ENCODE measurements around the gene DCX. TPM values are rescaled to one million over a fixed set of nuclear protein-coding genes. Genes with fewer than 3 reads are reported as not detected.

Gene DCX
- total RNA-seq, 4 donors from 2014 or later: not detected

DNA sequence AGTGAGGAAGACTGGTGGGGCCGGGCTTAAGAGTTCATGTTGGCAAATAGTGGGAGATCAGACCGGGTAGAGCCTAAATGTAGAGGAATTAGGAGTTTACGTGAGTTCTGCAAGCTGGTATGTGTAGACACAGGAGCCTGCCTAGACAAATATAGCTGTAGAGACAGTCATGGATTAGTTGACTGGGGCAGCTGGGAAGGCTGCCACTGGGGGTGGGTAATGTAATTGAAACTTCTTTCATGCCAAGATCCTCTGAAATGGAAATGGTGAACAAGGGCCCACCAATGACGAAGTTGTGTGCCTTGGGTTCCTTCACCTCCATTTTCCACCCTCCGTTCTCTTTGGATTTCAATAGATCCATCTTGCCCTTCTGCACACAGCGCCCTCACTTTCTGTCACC is 129.9 kb downstream of the DCX start:
- Histone ChIP-seq H3K4me1 (no peaks in the 10 kb centered on the region), H3K36me3 (no peaks in the 10 kb centered on the region), H3K27ac (no peak overlapping the region), H3K27me3 (no peaks in the 10 kb centered on the region), H3K4me3 (no peak overlapping the region), H3K9me3 (no peaks in the 10 kb centered on the region)
- no peak for DNase-seq
- TF ChIP-seq, protein P1, sequence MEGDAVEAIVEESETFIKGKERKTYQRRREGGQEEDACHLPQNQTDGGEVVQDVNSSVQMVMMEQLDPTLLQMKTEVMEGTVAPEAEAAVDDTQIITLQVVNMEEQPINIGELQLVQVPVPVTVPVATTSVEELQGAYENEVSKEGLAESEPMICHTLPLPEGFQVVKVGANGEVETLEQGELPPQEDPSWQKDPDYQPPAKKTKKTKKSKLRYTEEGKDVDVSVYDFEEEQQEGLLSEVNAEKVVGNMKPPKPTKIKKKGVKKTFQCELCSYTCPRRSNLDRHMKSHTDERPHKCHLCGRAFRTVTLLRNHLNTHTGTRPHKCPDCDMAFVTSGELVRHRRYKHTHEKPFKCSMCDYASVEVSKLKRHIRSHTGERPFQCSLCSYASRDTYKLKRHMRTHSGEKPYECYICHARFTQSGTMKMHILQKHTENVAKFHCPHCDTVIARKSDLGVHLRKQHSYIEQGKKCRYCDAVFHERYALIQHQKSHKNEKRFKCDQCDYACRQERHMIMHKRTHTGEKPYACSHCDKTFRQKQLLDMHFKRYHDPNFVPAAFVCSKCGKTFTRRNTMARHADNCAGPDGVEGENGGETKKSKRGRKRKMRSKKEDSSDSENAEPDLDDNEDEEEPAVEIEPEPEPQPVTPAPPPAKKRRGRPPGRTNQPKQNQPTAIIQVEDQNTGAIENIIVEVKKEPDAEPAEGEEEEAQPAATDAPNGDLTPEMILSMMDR (IDR thresholded peaks at IDR 0.05): no peak
- no peak for TF ChIP-seq POLR2A (IDR thresholded peaks at IDR 0.05)

DNA sequence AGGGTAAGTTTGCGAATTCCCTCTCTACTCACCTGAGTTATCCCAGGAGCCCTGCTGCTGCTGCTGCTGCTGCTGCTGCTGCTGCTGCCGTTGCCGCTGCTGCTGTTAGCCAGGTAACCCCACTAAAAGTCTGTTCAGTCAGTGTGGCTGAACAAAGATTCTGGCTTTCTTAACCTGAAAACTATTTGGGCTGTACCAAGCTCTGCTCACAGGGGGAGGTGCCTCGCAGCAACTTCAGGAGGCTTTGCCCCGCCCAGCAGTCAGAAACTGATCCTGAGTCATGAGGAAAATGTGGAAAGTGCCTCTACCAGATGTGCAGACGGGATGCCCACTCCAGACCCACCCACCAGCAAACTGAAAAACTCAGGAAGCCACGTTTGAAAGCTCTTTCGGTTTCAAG is 141.7 kb downstream of the DCX start, which contains the start of gene CAPN6:
Gene CAPN6 (minus strand): TSS at position 145 of the 400 bp plus-strand sequence. CDS start 6,547 bp downstream, outside the sequence.
- H3K27ac ChIP-seq: no peak within 1 kb of the TSS
- TF ChIP-seq POLR2A (IDR thresholded peaks at IDR 0.05): no peak
- TF ChIP-seq, protein P1 (IDR thresholded peaks at IDR 0.05): no peak
- no peaks in the 10 kb centered on the region for H3K27me3 ChIP-seq
- no peaks in the 10 kb centered on the region for H3K9me3 ChIP-seq
- H3K4me3 ChIP-seq: no peak within 1 kb of the TSS
- H3K36me3 ChIP-seq: no peaks in the 10 kb centered on the region
- H3K4me1 ChIP-seq: no peaks in the 10 kb centered on the region
- no peak for DNase-seq

DNA sequence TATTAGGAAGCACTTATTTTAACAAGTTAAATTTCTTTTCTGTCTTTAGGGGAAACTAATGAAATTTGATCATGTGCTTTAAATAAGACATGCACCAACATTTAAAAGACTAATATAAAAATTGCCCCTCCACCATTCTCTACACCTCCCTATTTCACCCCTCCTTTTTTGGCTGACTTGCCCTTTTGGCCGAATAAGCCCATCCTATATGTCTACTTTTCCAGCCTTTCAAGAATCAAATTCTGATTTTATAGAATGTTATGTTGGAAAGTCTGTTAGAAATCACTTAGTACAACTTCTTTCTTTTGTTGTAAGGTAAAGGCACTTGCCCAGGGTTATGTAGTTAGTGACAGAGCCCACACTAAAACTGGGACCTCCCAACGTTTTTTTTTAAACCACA is 143.5 kb downstream of the DCX start:
- Histone ChIP-seq H3K4me1 (no peaks in the 10 kb centered on the region), H3K36me3 (no peaks in the 10 kb centered on the region), H3K27ac (no peak overlapping the region), H3K9me3 (no peaks in the 10 kb centered on the region), H3K27me3 (no peaks in the 10 kb centered on the region), H3K4me3 (no peak overlapping the region)
- TF ChIP-seq, protein P1 (IDR thresholded peaks at IDR 0.05): no peak
- TF ChIP-seq POLR2A (IDR thresholded peaks at IDR 0.05): no peak
- DNase-seq: no peak

DNA sequence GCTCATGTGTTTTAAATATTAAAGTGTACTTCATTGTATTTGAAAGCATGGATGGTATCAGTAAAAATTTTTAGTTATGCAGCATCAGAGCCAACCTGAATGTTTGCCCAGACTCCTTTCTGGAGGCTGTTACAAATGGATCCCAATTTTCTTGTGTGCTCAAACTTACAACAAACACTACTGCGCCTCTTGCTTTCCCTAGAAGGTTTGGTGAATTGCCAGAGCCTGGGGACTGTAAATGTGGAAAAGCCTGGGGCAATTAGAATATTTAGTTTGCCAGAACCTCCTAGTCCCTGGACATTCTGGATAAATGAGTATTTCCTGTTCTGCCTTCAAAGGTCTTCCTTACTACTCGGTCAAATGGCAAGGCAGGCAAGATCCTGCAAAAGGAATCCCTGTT is 146.5 kb downstream of the DCX start:
- H3K27ac ChIP-seq: no peak overlapping the region
- no peak overlapping the region for H3K4me3 ChIP-seq
- H3K36me3 ChIP-seq: no peaks in the 10 kb centered on the region
- no peaks in the 10 kb centered on the region for H3K27me3 ChIP-seq
- H3K4me1 ChIP-seq: no peaks in the 10 kb centered on the region
- TF ChIP-seq, protein P1 (IDR thresholded peaks at IDR 0.05): no peak
- TF ChIP-seq POLR2A (IDR thresholded peaks at IDR 0.05): no peak
- no peaks in the 10 kb centered on the region for H3K9me3 ChIP-seq
- no peak for DNase-seq

DNA sequence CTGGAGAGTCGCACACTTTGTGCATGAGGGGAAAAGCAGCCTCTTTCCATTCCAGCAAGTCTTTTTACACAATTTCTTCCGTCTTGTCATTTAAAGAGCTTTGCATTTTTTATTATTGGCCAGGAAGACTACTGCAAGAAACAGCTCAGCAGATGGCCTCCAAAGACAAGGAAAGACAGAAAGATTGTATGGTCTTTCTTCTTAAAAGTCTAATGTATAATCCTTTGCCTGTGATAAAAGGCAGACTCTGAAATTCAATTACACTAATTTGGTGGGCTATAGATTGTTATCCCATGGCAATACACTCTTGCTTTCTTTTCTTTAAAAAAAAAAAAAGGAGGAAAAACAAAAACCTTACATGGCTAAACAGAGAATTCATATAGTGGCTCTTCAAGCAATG is 147.6 kb downstream of the DCX start:
- no peaks in the 10 kb centered on the region for H3K27me3 ChIP-seq
- H3K4me3 ChIP-seq: no peak overlapping the region
- H3K4me1 ChIP-seq: no peaks in the 10 kb centered on the region
- no peak for DNase-seq
- no peaks in the 10 kb centered on the region for H3K36me3 ChIP-seq
- no peak for TF ChIP-seq POLR2A (IDR thresholded peaks at IDR 0.05)
- TF ChIP-seq, protein P1 (IDR thresholded peaks at IDR 0.05): no peak
- no peaks in the 10 kb centered on the region for H3K9me3 ChIP-seq
- no peak overlapping the region for H3K27ac ChIP-seq

DNA sequence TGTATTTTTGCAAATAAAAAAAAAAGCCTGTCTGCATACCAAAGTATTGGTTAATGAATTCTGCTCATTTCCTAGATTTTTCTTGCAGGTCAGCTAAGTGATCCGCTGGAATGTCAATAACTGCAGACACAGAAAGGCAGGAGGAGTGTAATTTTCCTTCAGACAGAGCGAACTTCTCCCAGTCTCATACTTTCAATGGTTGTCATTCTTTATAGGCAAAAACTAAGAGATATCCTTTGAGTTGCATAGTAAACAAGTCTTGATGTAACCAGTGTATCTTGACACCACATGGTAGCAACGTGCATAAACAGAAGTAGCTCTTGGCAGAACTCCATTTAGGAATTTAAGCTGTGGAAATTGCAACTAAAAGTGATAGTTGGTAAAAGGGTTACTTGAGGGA is 149.9 kb downstream of the DCX start:
- DNase-seq: no peak
- no peak overlapping the region for H3K4me3 ChIP-seq
- H3K27ac ChIP-seq: no peak overlapping the region
- no peaks in the 10 kb centered on the region for H3K4me1 ChIP-seq
- no peaks in the 10 kb centered on the region for H3K36me3 ChIP-seq
- H3K9me3 ChIP-seq: no peaks in the 10 kb centered on the region
- no peaks in the 10 kb centered on the region for H3K27me3 ChIP-seq
- TF ChIP-seq POLR2A (IDR thresholded peaks at IDR 0.05): no peak
- TF ChIP-seq, protein P1 (IDR thresholded peaks at IDR 0.05): no peak
